Lower lobe of right lung (tissue), 2 donors: Measurements from ENCODE around the gene CCNA2. TPM values are rescaled to one million over a fixed set of nuclear protein-coding genes. Genes with fewer than 3 reads are reported as not detected.

Source experiments
- ATAC-seq, 2 donors: fragments of 200-7000 bp; cut with Tn5 transposase; one replicate each; pipeline ENCODE4 v1.9.1; 2020 to 2022; ENCODE audit warnings: mild to moderate bottlenecking in 2 of 2, moderate library complexity in 2 of 2
- DNase-seq: peaks from one replicate; pipeline ENCODE4 v3.0.0-alpha.2; 2020
- H3K27ac ChIP-seq: fragments of 200-600 bp; one replicate; pipeline ENCODE4 v1.8.0; 2022
- H3K27me3 ChIP-seq: fragments of 200-600 bp; one replicate; pipeline ENCODE4 v1.8.0; 2022; ENCODE audit warnings: low read depth
- H3K36me3 ChIP-seq: fragments of 200-600 bp; one replicate; pipeline ENCODE4 v1.8.0; 2022; ENCODE audit warnings: mild to moderate bottlenecking
- H3K4me1 ChIP-seq: fragments of 200-600 bp; one replicate; pipeline ENCODE4 v1.8.0; 2022
- H3K4me3 ChIP-seq: fragments of 200-600 bp; one replicate; pipeline ENCODE4 v1.8.0; 2022; ENCODE audit warnings: mild to moderate bottlenecking
- H3K9me3 ChIP-seq: fragments of 200-600 bp; one replicate; pipeline ENCODE4 v1.8.0; 2022
- CTCF ChIP-seq: fragments of 200-600 bp; IDR thresholded peaks from one replicate; pipeline ENCODE4 v1.8.0; 2022; ENCODE audit warnings: antibody characterized with exemption, mild to moderate bottlenecking
- intact Hi-C: fragments of 100-400 bp; cut with DNase I; formaldehyde crosslinking; loops from one replicate; pipeline ENCODE4 v1.11.0; 2022
- total RNA-seq: library from RNA; stranded (reverse); fragmentation: NEBNext Ultra II Directional; extraction: Animal tissue kit (Norgen Biotek cat#: 25700); gene quantifications from one replicate; pipeline ENCODE4 v1.2.1, GENCODE V29; 2021
- donor health status: DM: no; HTN: yes; CAD: no; lungs with severe emphysema.

The CCNA2 gene
- total RNA-seq, 1 donor from 2014 or later = 2.2 TPM

GRCh38 chr4:121818215-121818614 lies 5.5 kb downstream of the CCNA2 start:
- no peak for DNase-seq
- H3K27ac ChIP-seq = no peak overlapping the region
- no peaks in the 10 kb centered on the region for H3K9me3 ChIP-seq
- intact Hi-C loops = no loop called here
- no peak overlapping the region for H3K4me3 ChIP-seq
- TF ChIP-seq CTCF = no peak
- no peaks in the 10 kb centered on the region for H3K27me3 ChIP-seq
- ATAC-seq = no peak
- peaks cover 58% of the 10 kb centered on the region for H3K36me3 ChIP-seq
- peaks cover 6% of the 10 kb centered on the region for H3K4me1 ChIP-seq

GRCh38 chr4:121817701-121818100 lies 6.0 kb downstream of the CCNA2 start:
- intact Hi-C loops = no loop called here

GRCh38 chr4:121817006-121817405 lies 6.7 kb downstream of the CCNA2 start:
- Histone ChIP-seq H3K36me3 (peaks cover 70% of the 10 kb centered on the region), H3K4me1 (no peaks in the 10 kb centered on the region), H3K27me3 (no peaks in the 10 kb centered on the region), H3K9me3 (no peaks in the 10 kb centered on the region), H3K4me3 (no peak overlapping the region), H3K27ac (no peak overlapping the region)
- intact Hi-C loops = no loop called here
- DNase-seq = no peak
- no peak for TF ChIP-seq CTCF
- no peak for ATAC-seq

More at GRCh38 chr4:121817701-121818100, 6.0 kb downstream of the CCNA2 start:
- H3K9me3 ChIP-seq = no peaks in the 10 kb centered on the region
- H3K27me3 ChIP-seq = no peaks in the 10 kb centered on the region
- no peak for ATAC-seq
- no peak for TF ChIP-seq CTCF
- DNase-seq = no peak
- H3K36me3 ChIP-seq = peaks cover 63% of the 10 kb centered on the region
- H3K27ac ChIP-seq = no peak overlapping the region
- peaks cover under 1% of the 10 kb centered on the region for H3K4me1 ChIP-seq
- H3K4me3 ChIP-seq = no peak overlapping the region

- H3K4me1 ChIP-seq = no peaks in the 10 kb centered on the region
- H3K27ac ChIP-seq = no peak overlapping the region
- intact Hi-C loops = no loop called here
- DNase-seq (no peak), ATAC-seq (no peak)
- no peaks in the 10 kb centered on the region for H3K27me3 ChIP-seq
- peaks cover 88% of the 10 kb centered on the region for H3K36me3 ChIP-seq
- H3K9me3 ChIP-seq = no peaks in the 10 kb centered on the region
- H3K4me3 ChIP-seq = no peak overlapping the region
- no peak for TF ChIP-seq CTCF
Observed at GRCh38 chr4:121814756-121815155, 8.9 kb downstream of the CCNA2 start.

GRCh38 chr4:121811122-121811521 lies 12.6 kb downstream of the CCNA2 start:
- ATAC-seq = no peak
- no peak for DNase-seq
- no peaks in the 10 kb centered on the region for H3K4me1 ChIP-seq
- H3K27ac ChIP-seq = no peak overlapping the region
- intact Hi-C loops = no loop called here
- H3K9me3 ChIP-seq = no peaks in the 10 kb centered on the region
- H3K4me3 ChIP-seq = no peak overlapping the region
- H3K36me3 ChIP-seq = peaks cover 100% of the 10 kb centered on the region
- H3K27me3 ChIP-seq = no peaks in the 10 kb centered on the region
- TF ChIP-seq CTCF = no peak

- H3K4me1 ChIP-seq = peaks cover 11% of the 10 kb centered on the region
- no peaks in the 10 kb centered on the region for H3K9me3 ChIP-seq
- intact Hi-C loops = no loop called here
- peaks cover 89% of the 10 kb centered on the region for H3K36me3 ChIP-seq
- no peak overlapping the region for H3K4me3 ChIP-seq
- DNase-seq (no peak), ATAC-seq (no peak)
- H3K27me3 ChIP-seq = no peaks in the 10 kb centered on the region
- TF ChIP-seq CTCF = no peak
- H3K27ac ChIP-seq = no peak overlapping the region
Observed at GRCh38 chr4:121806411-121806810, 17.3 kb downstream of the CCNA2 start.
